Effector memory CD8-positive, alpha-beta T cell (primary cell): ENCODE results near the gene RAD21L1.

Source experiments
- ATAC-seq: fragments of 150-1000 bp; cut with Tn5 transposase; replicated peaks from 2 replicates; pipeline ENCODE4 v1.10.0; 2021; ENCODE audit warnings: mild to moderate bottlenecking, moderate library complexity
- DNase-seq, 3 experiments: peaks; one replicate each; pipeline ENCODE4 v3.0.0; 2021
- H3K27ac Mint-ChIP-seq, 2 donors: one replicate each; pipeline ENCODE4 v1.8.0; 2022; ENCODE audit warnings: mild to moderate bottlenecking in 2 of 2, mixed read lengths in 2 of 2, moderate library complexity in 2 of 2
- H3K27me3 Mint-ChIP-seq, 2 donors: one replicate each; pipeline ENCODE4 v1.8.0; 2022; ENCODE audit warnings: mixed read lengths in 2 of 2
- H3K36me3 Mint-ChIP-seq: one replicate; pipeline ENCODE4 v1.8.0; 2022; ENCODE audit warnings: mild to moderate bottlenecking, moderate library complexity, mixed read lengths; ENCODE audit not compliant: insufficient read depth
- H3K4me1 Mint-ChIP-seq, 2 donors: one replicate each; pipeline ENCODE4 v1.8.0; 2022; ENCODE audit warnings: low read depth in 2 of 2, mixed read lengths in 2 of 2
- H3K4me3 Mint-ChIP-seq, 2 donors: one replicate each; pipeline ENCODE4 v1.8.0; 2022; ENCODE audit warnings: mild to moderate bottlenecking in 2 of 2, mixed read lengths in 2 of 2, moderate library complexity in 2 of 2
- H3K9me3 Mint-ChIP-seq, 2 donors: one replicate each; pipeline ENCODE4 v1.8.0; 2022; ENCODE audit warnings: mixed read lengths in 2 of 2

RAD21L1 gene

GRCh38 chr20:1254254-1254653, 28.4 kb downstream of the RAD21L1 start:
- Mint-ChIP-seq H3K36me3 (no peaks in the 10 kb centered on the region), H3K27me3 (peaks cover 24 to 30% of the 10 kb centered on the region in 2 donors), H3K4me3 (no peak overlapping the region), H3K4me1 (peaks cover 0 to 4% of the 10 kb centered on the region in 2 donors), H3K9me3 (peaks cover 0 to 1% of the 10 kb centered on the region in 2 donors), H3K27ac (no peak overlapping the region)
- ATAC-seq = no peak
- no peak for DNase-seq

- H3K27ac Mint-ChIP-seq = no peak overlapping the region
- DNase-seq (no peak), ATAC-seq (no peak)
- H3K4me1 Mint-ChIP-seq = peaks cover 0 to 4% of the 10 kb centered on the region in 2 donors
- peaks cover 24 to 30% of the 10 kb centered on the region in 2 donors for H3K27me3 Mint-ChIP-seq
- no peaks in the 10 kb centered on the region for H3K36me3 Mint-ChIP-seq
- H3K4me3 Mint-ChIP-seq = no peak overlapping the region
- H3K9me3 Mint-ChIP-seq = no peaks in the 10 kb centered on the region
These were observed 29.8 kb downstream of the RAD21L1 start for GRCh38 chr20:1255675-1256074.

- DNase-seq (no peak), ATAC-seq (no peak)
- no peaks in the 10 kb centered on the region for H3K9me3 Mint-ChIP-seq
- H3K27ac Mint-ChIP-seq = no peak overlapping the region
- no peak overlapping the region for H3K4me3 Mint-ChIP-seq
- H3K36me3 Mint-ChIP-seq = peaks cover 4% of the 10 kb centered on the region
- peaks cover 19 to 27% of the 10 kb centered on the region in 2 donors for H3K4me1 Mint-ChIP-seq
- no peaks in the 10 kb centered on the region for H3K27me3 Mint-ChIP-seq
These were observed 38.0 kb downstream of the RAD21L1 start for GRCh38 chr20:1263853-1264252.

- Mint-ChIP-seq H3K36me3 (peaks cover 4% of the 10 kb centered on the region), H3K27me3 (no peaks in the 10 kb centered on the region), H3K4me3 (peak overlapping the region; percentile 77 to 81), H3K9me3 (no peaks in the 10 kb centered on the region), H3K4me1 (peaks cover 20 to 28% of the 10 kb centered on the region in 2 donors), H3K27ac (peak overlapping the region; percentile 16 to 91)
- no peak for DNase-seq
- ATAC-seq = no peak
These were observed 38.9 kb downstream of the RAD21L1 start for GRCh38 chr20:1264727-1265126.

- Mint-ChIP-seq H3K4me1 (peaks cover 20 to 28% of the 10 kb centered on the region in 2 donors), H3K27me3 (no peaks in the 10 kb centered on the region), H3K36me3 (peaks cover 4% of the 10 kb centered on the region), H3K27ac (peak overlapping the region; percentile 91 to 92), H3K9me3 (no peaks in the 10 kb centered on the region), H3K4me3 (peak overlapping the region; percentile 77 to 81)
- ATAC-seq (no peak), DNase-seq (no peak)
These were observed 39.5 kb downstream of the RAD21L1 start for GRCh38 chr20:1265226-1265915.

GRCh38 chr20:1265916-1266166, 40.0 kb downstream of the RAD21L1 start:
- DNase-seq (no peak), ATAC-seq (no peak)
- H3K4me3 Mint-ChIP-seq = peak overlapping the region; percentile 77 to 81
- no peaks in the 10 kb centered on the region for H3K9me3 Mint-ChIP-seq
- H3K4me1 Mint-ChIP-seq = peaks cover 20 to 28% of the 10 kb centered on the region in 2 donors
- H3K27ac Mint-ChIP-seq = peak overlapping the region; percentile 91 to 92
- no peaks in the 10 kb centered on the region for H3K27me3 Mint-ChIP-seq
- peaks cover 4% of the 10 kb centered on the region for H3K36me3 Mint-ChIP-seq

GRCh38 chr20:1266167-1266973, 40.5 kb downstream of the RAD21L1 start, which contains the start of gene SNPH:
Gene SNPH (plus strand): TSS chr20:1266294. CDS start chr20:1296240, 29,946 bp downstream.
- Mint-ChIP-seq H3K27me3 (no peaks in the 10 kb centered on the region), H3K27ac (peak within 1 kb of the TSS; percentile 91 to 92), H3K36me3 (peaks cover 4% of the 10 kb centered on the region), H3K4me3 (peak within 1 kb of the TSS; percentile 77 to 81), H3K4me1 (peaks cover 20 to 28% of the 10 kb centered on the region in 2 donors), H3K9me3 (no peaks in the 10 kb centered on the region)
- DNase-seq (peak; percentile 54 to 58 (median 57)), ATAC-seq (peak; percentile 91)

- no peaks in the 10 kb centered on the region for H3K27me3 Mint-ChIP-seq
- peaks cover 20 to 28% of the 10 kb centered on the region in 2 donors for H3K4me1 Mint-ChIP-seq
- DNase-seq (no peak), ATAC-seq (no peak)
- no peak overlapping the region for H3K27ac Mint-ChIP-seq
- peaks cover 4% of the 10 kb centered on the region for H3K36me3 Mint-ChIP-seq
- H3K9me3 Mint-ChIP-seq = no peaks in the 10 kb centered on the region
- H3K4me3 Mint-ChIP-seq = peak overlapping the region; percentile 77 to 81
These were observed 41.3 kb downstream of the RAD21L1 start for GRCh38 chr20:1267161-1267560.

- Mint-ChIP-seq H3K9me3 (no peaks in the 10 kb centered on the region), H3K27ac (peak overlapping the region in 1 of 2 donors; percentile 64), H3K4me3 (peak overlapping the region in 1 of 2 donors; percentile 77), H3K27me3 (no peaks in the 10 kb centered on the region), H3K36me3 (peaks cover 4% of the 10 kb centered on the region), H3K4me1 (peaks cover 20 to 28% of the 10 kb centered on the region in 2 donors)
- ATAC-seq = no peak
- DNase-seq = no peak
These were observed 42.0 kb downstream of the RAD21L1 start for GRCh38 chr20:1267809-1268374.

GRCh38 chr20:1269235-1269634, 43.4 kb downstream of the RAD21L1 start:
- no peaks in the 10 kb centered on the region for H3K27me3 Mint-ChIP-seq
- H3K36me3 Mint-ChIP-seq = peaks cover 4% of the 10 kb centered on the region
- no peak overlapping the region for H3K4me3 Mint-ChIP-seq

GRCh38 chr20:1269850-1270249, 44.0 kb downstream of the RAD21L1 start:
- Mint-ChIP-seq H3K9me3 (no peaks in the 10 kb centered on the region), H3K27me3 (no peaks in the 10 kb centered on the region), H3K27ac (no peak overlapping the region), H3K4me3 (no peak overlapping the region), H3K4me1 (peaks cover 20 to 27% of the 10 kb centered on the region in 2 donors), H3K36me3 (peaks cover 4% of the 10 kb centered on the region)
- ATAC-seq (no peak), DNase-seq (no peak)

More at GRCh38 chr20:1269235-1269634, 43.4 kb downstream of the RAD21L1 start:
- DNase-seq (no peak), ATAC-seq (no peak)
- Mint-ChIP-seq H3K4me1 (peaks cover 20 to 28% of the 10 kb centered on the region in 2 donors), H3K9me3 (no peaks in the 10 kb centered on the region), H3K27ac (peak overlapping the region; percentile 16 to 64)

- Mint-ChIP-seq H3K4me1 (peaks cover 7 to 16% of the 10 kb centered on the region in 2 donors), H3K9me3 (no peaks in the 10 kb centered on the region), H3K4me3 (no peak overlapping the region), H3K27me3 (no peaks in the 10 kb centered on the region), H3K36me3 (no peaks in the 10 kb centered on the region), H3K27ac (no peak overlapping the region)
- ATAC-seq (no peak), DNase-seq (no peak)
These were observed 46.7 kb downstream of the RAD21L1 start for GRCh38 chr20:1272368-1273100.

GRCh38 chr20:1273366-1273765, 47.5 kb downstream of the RAD21L1 start:
- Mint-ChIP-seq H3K4me3 (no peak overlapping the region), H3K9me3 (no peaks in the 10 kb centered on the region)
- ATAC-seq = no peak

More at GRCh38 chr20:1273366-1273765, 47.5 kb downstream of the RAD21L1 start:
- Mint-ChIP-seq H3K36me3 (no peaks in the 10 kb centered on the region), H3K4me1 (peaks cover 4 to 11% of the 10 kb centered on the region in 2 donors), H3K27ac (no peak overlapping the region), H3K27me3 (no peaks in the 10 kb centered on the region)
- DNase-seq = no peak
